GM12892 (cell line): Measurements from ENCODE around the gene FBXO8.

Experiments used
- DNase-seq: peaks from one replicate; pipeline ENCODE4 v3.0.0; 2011; ENCODE audit not compliant: insufficient read length
- FAIRE-seq: peaks from 2 replicates; lab custom pipeline; 2011; peaks lifted over from hg19 to GRCh38; lab: Jason Lieb, UNC
- POLR2A ChIP-seq: IDR thresholded peaks from 2 replicates; pipeline ENCODE4 v1.6.1; 2011; ENCODE audit warnings: low read depth, low read length, control low read depth
- POLR2AphosphoS5 ChIP-seq: IDR thresholded peaks from 2 replicates; pipeline ENCODE4 v1.6.1; 2011; ENCODE audit warnings: low read depth, low read length, control low read depth
- TAF1 ChIP-seq: IDR thresholded peaks from 2 replicates; pipeline ENCODE4 v1.6.1; 2011; ENCODE audit warnings: low read depth, mild to moderate bottlenecking, control low read depth, low read length, borderline replicate concordance

FBXO8 gene

DNA sequence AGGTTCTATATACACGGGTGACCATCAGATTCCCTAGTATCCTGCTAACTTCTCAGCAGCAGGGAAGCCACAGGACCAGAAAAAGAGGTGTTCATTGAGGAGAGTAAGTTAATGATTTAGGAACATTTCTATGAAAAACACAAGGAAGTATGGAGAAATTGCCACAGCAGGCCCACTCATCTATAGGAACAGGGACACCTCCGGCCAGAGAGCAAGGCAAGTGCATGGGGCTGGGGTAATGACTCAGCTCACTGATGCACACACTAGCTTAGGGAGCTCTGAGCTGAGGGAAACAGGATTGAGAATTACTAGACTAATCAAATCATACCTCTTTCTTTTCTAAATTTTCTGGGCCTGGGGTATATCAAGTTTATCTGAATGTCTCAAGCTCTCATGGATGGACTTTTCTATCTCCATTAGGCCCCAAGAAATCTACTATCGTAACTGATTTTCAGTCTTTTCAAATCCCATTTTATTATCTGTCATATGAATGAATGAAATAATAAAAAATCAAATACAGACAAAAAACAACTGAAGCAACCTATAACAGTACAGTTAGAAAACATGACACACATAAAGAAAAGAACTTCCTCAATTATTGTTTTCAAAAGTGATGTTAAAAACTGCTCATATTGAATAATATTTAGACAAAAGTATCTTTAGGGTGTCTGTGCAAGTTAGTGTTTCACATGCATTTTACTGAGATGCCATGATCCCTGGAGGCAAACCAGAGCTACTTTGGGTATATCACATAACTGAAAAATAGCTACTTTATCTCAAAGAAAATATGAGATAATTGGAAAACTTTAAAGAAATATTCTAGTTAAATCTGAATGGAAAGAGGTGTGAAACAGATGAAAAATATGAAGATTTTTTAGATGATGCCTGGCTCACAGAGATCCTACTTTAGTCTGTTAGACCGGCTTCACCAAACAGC, 89.8 kb downstream of the FBXO8 start:
- TF ChIP-seq POLR2A, result no peak
- TF ChIP-seq POLR2AphosphoS5, result no peak
- no peak for TF ChIP-seq TAF1
- DNase-seq (no peak), FAIRE-seq (no peak)

DNA sequence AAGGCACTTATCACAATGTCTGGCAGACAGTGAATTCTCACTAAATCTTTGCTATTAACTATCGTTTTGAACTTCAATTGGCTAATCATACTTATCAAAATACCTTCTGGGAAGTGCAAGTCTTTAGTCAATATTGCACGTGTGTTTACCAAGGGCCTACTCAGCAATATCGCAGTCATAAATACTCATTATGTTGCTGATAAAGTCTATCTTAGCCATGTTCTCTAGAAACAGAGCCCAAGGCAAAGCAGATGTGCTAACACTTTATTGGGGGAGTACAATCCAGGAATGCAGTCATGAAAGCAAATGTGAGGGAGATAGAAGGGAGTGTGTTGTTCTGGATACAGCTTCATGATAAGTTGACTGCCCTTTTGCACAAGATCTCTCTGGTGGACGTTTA, 90.5 kb downstream of the FBXO8 start:
- no peak for DNase-seq
- no peak for FAIRE-seq
- TF ChIP-seq POLR2AphosphoS5 (no peak), POLR2A (no peak), TAF1 (no peak)

DNA sequence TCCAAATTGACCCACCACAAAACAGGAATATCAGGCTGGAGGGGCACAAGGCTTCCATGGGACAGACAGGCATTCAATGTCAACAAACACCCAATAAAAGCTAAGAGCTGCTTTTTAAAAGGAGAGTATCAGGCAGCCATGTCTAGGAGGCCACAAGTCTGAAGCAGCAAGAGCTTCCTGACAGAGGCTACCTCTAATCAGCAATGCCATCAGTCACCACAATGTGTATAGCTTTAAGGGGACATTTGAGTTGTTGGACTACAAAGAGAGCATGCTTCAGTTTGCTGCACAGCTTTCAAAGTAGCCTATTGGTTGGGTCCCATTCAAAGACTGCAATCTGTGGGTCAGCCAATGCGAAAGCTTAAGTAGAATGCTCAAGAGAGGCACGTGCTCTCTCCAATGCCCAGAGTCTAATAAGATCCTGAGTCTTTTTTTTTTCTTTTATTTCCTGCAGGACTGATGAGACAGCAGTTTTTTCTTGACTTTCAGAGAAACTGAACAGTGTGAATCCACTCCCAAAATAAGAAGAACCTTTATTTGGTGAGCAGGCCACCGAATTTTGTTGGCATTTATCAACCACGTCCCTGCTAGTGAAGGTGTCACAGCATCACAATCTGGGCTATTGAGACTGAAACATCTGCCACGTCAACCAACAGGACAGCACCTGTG, 92.5 kb downstream of the FBXO8 start:
- no peak for FAIRE-seq
- TF ChIP-seq TAF1 (no peak), POLR2A (no peak), POLR2AphosphoS5 (no peak)
- no peak for DNase-seq

GRCh38 chr4:174189392-174190015, 94.0 kb downstream of the FBXO8 start:
- no peak for FAIRE-seq
- no peak for TF ChIP-seq TAF1
- TF ChIP-seq POLR2A, result no peak
- no peak for TF ChIP-seq POLR2AphosphoS5
- no peak for DNase-seq
